ACHN (cell line): ENCODE results near the gene IL21R.

Experiments used
- DNase-seq: peaks from one replicate; pipeline ENCODE4 v3.0.0-alpha.2; 2015
- in situ Hi-C: cut with HindIII; loops from 2 replicates; pipeline ENCODE4 v1.10.0; 2017; ENCODE audit warnings: low sequenced_read_pairs, low pct_ligation_motif_present, low pct_unique_long_range_greater_than_20kb

Gene IL21R

DNA sequence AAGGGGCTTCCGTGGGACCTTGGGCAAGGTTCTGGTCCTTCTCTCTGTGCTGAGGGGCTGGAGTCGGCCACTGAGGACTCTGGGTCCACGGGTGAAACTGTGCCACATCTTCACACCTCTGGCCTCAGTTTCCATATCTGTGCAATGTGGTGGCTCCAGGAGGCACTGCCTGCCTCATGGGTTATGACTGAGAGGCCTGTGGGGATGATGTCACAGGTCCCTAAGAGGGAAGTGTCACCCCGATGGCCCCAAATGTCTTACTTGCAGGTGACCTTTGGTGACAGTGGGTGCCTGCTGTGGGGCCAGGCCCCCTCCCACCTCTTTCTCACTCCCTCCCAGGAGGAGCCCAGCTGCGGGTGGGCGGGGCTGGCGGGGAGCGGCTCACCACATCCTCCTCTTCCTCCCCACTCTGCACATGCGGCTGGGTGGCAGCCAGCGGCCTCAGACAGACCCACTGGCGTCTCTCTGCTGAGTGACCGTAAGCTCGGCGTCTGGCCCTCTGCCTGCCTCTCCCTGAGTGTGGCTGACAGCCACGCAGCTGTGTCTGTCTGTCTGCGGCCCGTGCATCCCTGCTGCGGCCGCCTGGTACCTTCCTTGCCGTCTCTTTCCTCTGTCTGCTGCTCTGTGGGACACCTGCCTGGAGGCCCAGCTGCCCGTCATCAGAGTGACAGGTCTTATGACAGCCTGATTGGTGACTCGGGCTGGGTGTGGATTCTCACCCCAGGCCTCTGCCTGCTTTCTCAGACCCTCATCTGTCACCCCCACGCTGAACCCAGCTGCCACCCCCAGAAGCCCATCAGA lies at the start of gene IL21R:
TSS of gene IL21R (plus strand) at position 407 of the 801 bp plus-strand sequence. CDS start 27,898 bp downstream, outside the sequence.
- in situ Hi-C loops = no loop called here
- DNase-seq = no peak

DNA sequence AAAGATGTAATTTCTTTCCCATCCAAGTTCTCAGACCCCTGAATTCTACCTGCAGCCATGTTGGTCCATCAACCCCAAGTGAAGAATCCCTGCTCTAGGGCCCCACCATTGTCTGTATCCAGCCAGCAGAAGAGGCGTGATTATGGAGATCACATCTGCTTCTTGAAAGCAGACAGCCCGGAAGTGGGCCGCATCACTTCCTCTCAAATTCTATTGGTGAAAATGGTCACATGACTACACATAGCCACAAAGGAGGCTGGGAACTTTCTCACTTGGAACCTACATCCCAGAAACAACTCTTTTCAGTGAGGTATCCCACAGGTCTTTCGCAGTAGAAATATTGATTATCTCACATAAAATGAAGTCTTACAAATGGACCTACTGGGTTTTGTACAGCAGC lies 48.1 kb upstream of the IL21R start:
- no peak for DNase-seq
- in situ Hi-C loops = no loop called here

DNA sequence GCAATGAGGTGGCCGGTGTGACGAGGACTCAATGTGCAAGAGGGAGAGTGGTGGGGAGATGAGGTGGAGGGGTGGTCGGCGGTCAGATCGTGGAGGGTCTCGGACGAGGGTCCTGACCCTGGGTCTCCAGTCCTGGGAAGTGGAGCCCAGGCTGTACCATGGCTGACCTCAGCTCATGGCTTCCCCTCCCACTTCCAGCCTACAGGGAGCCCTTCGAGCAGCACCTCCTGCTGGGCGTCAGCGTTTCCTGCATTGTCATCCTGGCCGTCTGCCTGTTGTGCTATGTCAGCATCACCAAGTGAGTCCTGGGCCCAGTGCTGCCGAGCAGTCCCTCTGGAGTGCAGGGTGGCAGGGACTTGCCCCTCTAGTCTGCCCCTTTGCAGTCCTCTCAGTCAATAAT lies 46.4 kb upstream of the IL21R start:
- in situ Hi-C loops = no loop called here
- DNase-seq = peak; percentile 52

DNA sequence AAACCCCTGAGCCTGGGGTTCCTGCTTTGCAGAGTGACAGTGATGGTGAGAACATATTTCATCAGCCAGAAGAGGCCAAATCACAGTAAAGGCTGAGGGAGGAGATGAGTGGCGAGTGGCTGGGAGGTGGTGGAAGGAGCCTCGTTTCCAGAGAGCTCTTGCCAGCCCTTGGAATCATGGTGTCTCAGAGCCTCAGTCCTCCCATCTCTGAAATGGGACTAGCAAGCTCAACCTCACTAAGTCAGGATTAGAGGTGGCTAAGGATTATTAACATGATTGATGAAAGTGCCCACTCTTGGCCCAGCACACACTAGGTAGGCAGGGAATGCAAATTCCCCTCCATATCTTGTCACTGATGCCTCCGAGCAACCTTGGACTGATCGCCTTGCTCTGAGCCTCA lies 45.2 kb upstream of the IL21R start:
- in situ Hi-C loops = no loop called here
- DNase-seq = no peak

DNA sequence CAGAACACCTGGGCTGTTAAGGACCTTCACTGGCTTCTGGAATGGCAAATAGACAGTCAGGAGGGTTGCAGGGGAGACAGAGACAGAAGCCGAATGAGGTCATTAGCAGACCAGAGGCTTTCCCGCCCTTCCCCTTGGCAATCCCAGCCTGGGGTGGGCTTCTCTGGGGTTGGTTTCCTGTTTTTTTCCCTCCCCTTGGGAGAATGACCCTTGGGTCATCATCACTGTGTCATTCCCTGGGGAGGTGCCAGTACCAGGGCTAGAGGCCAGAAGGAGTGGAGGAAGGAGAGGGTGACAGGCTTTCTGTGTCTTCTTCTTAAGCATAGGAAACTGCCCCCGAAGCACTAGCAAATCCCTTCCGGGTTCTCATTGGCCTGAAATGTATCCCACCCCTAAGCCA lies 42.9 kb upstream of the IL21R start:
- in situ Hi-C loops = no loop called here
- no peak for DNase-seq

DNA sequence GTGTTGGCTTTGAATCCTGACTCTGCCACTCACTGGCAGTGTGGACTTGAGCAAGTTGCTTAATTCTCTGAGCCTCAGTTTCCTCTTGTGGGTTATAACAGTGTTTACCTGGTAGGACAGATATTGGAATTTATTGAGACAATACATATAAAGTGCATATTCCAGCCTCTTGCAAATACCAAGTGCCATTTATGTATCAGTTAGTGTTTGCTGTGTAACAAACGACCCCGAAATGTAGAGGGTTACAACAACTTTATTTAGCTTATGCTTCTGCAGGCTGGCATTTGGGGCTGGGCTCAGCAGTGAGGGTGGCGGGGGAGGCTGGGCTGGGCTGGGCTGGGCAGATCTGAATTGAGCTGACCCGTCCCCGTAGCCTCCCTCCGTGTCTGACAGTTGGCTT lies 42.4 kb upstream of the IL21R start:
- in situ Hi-C loops = no loop called here

DNA sequence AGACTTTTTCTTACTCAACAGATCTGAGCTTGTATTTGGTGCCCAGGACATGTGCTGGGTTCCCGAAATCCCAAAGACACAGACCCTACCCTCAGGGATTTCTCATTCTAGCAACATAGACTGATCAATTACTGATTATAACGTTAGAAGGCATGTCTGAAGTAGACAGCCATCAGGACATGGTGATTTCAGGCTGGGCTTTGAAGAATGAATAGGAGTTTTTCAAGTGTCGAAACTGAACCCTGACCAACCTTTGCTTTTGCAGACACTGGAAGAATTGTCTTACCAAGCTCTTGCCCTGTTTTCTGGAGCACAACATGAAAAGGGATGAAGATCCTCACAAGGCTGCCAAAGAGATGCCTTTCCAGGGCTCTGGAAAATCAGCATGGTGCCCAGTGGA lies 40.0 kb upstream of the IL21R start:
- in situ Hi-C loops = no loop called here
- no peak for DNase-seq

More for the DNA sequence above, 42.4 kb upstream of the IL21R start:
- no peak for DNase-seq

DNA sequence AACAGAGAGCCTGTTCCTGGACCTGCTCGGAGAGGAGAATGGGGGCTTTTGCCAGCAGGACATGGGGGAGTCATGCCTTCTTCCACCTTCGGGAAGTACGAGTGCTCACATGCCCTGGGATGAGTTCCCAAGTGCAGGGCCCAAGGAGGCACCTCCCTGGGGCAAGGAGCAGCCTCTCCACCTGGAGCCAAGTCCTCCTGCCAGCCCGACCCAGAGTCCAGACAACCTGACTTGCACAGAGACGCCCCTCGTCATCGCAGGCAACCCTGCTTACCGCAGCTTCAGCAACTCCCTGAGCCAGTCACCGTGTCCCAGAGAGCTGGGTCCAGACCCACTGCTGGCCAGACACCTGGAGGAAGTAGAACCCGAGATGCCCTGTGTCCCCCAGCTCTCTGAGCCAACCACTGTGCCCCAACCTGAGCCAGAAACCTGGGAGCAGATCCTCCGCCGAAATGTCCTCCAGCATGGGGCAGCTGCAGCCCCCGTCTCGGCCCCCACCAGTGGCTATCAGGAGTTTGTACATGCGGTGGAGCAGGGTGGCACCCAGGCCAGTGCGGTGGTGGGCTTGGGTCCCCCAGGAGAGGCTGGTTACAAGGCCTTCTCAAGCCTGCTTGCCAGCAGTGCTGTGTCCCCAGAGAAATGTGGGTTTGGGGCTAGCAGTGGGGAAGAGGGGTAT lies 39.3 kb upstream of the IL21R start:
- in situ Hi-C loops = no loop called here
- DNase-seq = no peak

DNA sequence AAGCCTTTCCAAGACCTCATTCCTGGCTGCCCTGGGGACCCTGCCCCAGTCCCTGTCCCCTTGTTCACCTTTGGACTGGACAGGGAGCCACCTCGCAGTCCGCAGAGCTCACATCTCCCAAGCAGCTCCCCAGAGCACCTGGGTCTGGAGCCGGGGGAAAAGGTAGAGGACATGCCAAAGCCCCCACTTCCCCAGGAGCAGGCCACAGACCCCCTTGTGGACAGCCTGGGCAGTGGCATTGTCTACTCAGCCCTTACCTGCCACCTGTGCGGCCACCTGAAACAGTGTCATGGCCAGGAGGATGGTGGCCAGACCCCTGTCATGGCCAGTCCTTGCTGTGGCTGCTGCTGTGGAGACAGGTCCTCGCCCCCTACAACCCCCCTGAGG lies 38.7 kb upstream of the IL21R start:
- in situ Hi-C loops = no loop called here

DNA sequence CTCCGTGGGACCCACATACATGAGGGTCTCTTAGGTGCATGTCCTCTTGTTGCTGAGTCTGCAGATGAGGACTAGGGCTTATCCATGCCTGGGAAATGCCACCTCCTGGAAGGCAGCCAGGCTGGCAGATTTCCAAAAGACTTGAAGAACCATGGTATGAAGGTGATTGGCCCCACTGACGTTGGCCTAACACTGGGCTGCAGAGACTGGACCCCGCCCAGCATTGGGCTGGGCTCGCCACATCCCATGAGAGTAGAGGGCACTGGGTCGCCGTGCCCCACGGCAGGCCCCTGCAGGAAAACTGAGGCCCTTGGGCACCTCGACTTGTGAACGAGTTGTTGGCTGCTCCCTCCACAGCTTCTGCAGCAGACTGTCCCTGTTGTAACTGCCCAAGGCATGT lies 38.2 kb upstream of the IL21R start:
- DNase-seq = no peak
- in situ Hi-C loops = no loop called here

More for the DNA sequence above, 38.7 kb upstream of the IL21R start:
- no peak for DNase-seq

DNA sequence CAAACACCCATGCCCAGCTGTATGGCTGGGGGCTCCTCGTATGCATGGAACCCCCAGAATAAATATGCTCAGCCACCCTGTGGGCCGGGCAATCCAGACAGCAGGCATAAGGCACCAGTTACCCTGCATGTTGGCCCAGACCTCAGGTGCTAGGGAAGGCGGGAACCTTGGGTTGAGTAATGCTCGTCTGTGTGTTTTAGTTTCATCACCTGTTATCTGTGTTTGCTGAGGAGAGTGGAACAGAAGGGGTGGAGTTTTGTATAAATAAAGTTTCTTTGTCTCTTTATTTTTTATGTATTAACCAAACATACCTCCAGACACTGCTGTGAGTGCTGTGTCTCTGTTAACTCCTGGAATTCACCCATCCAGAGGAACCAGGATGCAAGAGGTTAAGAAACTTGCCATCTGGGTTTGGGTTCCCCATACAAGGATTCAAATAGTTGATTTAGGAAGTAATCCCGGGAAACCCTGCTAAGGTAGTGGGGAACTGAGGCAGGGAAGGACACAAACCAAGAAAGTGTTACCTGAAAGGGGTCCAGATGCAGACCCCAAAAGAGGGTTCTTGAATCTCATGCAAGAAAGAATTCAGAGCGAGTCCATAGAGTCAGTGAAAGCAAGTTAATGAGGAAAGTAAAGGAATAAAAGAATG lies 37.4 kb upstream of the IL21R start:
- DNase-seq = no peak
- in situ Hi-C loops = no loop called here

DNA sequence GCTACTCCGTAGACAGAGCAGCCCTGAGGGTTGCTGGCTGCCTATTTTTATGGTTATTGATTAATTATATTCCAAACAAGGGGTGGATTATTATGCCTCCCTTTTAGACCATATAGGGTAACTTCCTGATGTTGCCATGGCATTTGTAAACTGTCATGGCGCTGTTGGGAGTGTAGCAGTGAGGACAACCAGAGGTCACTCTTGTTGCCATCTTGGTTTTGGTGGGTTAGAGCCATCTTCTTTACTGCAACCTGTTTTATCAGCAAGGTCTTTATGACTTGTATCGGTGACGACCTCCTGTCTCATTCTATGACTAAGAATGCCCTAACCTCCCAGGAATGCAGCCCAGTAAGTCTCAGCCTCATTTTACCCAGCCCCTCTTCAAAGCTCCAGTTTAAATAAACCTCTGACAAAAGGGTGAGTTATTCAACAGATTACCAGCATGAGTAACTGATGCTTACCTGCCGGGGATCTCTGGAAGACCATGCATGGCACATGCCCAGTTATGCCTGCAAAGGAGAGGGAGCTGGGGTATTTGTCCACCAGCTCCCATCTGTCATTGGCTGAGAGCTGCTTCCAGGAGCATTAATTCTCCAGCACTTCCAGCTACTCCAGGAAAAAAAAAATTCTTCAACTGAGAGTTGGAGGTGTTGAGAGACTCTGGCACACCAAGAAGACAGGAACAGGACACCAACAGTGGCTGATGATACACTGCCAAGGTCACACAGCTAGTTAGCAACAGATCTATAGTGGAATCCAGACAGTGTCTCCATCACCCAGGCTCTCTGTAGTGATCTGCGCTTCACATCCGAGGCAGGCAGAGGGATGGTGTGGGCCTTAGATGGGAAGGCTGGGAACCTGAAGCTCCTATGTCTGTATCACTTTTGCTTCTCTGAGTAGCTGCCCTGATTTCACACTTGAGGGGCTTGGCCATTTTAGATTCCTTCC lies 36.6 kb upstream of the IL21R start:
- in situ Hi-C loops = no loop called here
- DNase-seq = peak; percentile 59

DNA sequence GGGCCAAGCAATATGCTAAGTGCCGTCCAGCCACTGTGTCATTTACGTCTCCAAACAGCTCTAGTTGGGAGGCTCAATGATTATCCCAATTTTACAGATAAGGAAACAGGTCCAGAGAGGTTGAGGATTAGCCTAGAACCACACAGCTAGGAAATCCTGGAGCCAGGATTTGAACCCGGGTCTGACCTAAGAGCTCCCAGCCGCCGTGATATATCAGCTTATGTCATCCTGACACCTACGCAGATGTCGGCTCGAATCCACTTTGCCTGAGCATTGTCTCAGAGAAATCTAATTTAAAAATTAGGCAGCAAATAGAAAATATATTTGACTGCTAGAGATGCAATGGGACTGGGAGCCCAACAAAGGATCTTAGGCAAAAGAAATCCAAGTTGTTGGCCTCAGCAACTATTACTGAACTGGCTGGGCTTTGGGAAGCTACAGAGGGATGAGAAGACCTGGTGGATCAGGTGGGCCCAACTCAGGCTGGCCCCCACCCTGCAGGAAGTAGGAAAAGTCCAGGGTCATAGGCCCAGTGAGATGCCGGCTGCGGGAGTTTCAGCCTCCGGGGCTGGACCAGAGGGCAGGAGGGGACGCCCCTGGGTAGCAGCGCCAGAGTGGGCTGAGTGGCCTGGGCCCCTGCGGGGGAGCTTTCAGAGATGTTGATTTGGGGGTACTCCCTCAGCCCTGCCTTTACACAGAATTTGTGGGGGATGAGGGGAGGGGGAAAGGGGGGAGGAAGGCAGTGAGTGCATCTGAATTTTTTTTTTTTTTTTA lies 35.1 kb upstream of the IL21R start:
- in situ Hi-C loops = no loop called here
- DNase-seq = no peak

DNA sequence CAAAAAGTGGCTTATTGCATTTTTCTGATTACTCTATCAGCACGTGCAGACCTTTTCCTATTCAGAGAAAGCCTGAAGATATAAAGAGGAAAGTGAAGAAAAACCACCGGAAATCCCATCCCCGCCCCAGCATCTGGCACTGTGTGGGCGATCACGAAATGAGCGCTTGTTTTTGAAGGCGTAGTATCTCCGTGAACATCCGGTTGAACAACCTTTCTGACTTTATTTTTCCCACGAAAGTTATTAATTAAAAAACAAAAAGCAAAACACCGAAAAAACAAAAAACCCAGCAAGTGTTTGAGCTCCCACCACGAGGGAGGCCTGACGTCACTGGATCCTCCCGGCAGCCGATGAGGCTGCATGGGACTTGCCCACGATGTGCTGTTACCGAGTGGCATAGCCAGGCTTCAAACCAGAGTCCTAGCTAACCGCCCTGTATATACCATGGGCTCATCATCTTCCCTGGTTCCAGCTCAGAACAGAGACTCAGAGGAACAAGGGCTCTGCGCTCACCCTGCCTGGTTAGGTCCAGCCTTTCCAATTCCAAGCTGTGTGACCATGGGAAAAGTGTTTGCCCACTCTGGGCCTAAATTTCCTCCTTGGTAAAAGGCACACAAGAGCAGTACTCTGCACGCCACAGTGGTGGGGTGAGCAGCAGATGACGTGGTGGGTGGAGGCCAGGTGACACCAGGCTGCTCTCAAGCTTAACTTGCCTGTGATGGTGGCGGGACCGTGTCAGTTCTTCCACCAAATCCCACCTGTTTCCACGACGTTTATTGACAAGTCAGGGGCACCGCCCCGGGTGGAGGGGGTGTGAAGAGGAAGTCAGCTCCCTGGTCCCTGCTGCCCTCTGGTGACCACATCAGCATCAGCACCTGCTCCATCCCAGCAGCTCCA lies 34.3 kb upstream of the IL21R start:
- DNase-seq = peak; percentile 80
- in situ Hi-C loops = no loop called here

DNA sequence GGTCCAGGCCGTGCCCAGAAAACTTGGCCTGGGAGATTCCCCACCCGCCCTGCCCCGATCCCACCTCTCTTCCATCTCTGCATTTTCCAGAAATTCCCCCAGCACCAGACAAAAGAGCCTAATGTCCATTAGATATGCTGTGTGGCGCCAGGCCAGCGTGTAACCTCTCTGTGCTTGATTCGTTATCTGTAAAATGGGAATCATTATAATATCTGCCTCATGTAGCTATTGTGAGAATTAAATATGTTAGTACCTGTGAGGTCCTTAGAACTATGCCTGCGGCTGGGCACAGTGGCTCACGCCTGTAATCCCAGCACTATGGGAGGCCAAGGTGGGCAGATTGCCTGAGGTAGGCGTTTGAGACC lies 33.6 kb upstream of the IL21R start:
- DNase-seq = no peak
- in situ Hi-C loops = no loop called here

DNA sequence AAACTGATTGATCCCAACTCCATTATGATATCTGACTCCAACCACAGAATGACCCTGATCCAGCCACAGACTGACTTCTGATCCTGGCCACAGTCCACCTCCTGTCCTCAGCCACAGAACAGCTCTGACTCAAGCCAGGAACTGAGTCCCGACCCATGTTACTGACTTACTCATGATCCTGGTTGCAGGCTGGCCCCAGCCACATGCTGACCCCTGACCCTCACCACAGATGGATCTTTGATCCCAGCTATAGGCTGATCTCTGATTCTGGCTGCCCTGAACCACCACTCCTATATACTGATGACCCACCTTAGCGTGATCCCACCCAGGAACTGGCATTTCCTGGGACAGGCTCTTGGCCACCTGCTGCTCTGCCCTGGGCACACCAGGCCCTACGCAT lies 32.2 kb upstream of the IL21R start:
- no peak for DNase-seq
- in situ Hi-C loops = no loop called here

DNA sequence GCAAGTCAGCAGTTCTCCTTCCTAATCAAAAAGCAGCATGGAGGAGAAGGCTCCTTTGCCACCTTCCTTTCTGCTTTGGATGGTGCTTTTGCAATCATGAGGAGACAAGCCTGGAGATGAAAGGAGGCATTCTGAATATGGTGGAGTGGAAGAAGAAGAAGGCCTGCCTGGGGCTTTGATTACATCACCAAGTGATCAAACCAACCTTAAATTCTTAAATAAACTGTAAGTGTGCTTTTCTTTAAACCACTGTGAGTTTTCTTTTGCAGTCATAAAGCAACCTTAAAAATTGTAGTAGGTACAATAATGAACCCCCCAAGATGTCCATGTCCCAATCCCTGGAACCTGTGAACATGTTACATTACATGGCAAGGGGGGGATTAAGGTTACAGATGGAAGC lies 31.7 kb upstream of the IL21R start:
- no peak for DNase-seq

More for the DNA sequence above, 31.7 kb upstream of the IL21R start:
- in situ Hi-C loops = no loop called here
